Activated T-helper 1 cell treated with Interleukin-2 at 50 U/mL for 16 hours (primary cell): Measurements from ENCODE around the gene MMP24.
"Not testable (repeated sequence)": the region's sequence is repeated elsewhere in the genome, so short reads cannot be mapped to it uniquely, and the experiment has no call there.

ENCODE experiments used
- DNase-seq: peaks from one replicate; pipeline ENCODE4 v3.0.0-alpha.2; 2020; ENCODE audit warnings: low read depth

The MMP24 gene

GRCh38 chr20:35311822-35312221, 85.3 kb downstream of the MMP24 start:
- DNase-seq, result no peak

GRCh38 chr20:35312318-35312717, 85.8 kb downstream of the MMP24 start:
- DNase-seq, result no peak

- DNase-seq, result no peak
These were observed 88.5 kb downstream of the MMP24 start for GRCh38 chr20:35314816-35315631.

GRCh38 chr20:35315632-35316020, 89.1 kb downstream of the MMP24 start:
- DNase-seq, result not testable (repeated sequence)

GRCh38 chr20:35316086-35316485, 89.6 kb downstream of the MMP24 start:
- DNase-seq, result no peak

- no peak for DNase-seq
These were observed 91.1 kb downstream of the MMP24 start for GRCh38 chr20:35317416-35318210.

- no peak for DNase-seq
These were observed 92.1 kb downstream of the MMP24 start for GRCh38 chr20:35318502-35319157.

- no peak for DNase-seq
These were observed 92.8 kb downstream of the MMP24 start for GRCh38 chr20:35319192-35319870.

- no peak for DNase-seq
These were observed 93.3 kb downstream of the MMP24 start for GRCh38 chr20:35319871-35320197.

GRCh38 chr20:35320396-35321126, 94.1 kb downstream of the MMP24 start:
- no peak for DNase-seq

- no peak for DNase-seq
These were observed 98.9 kb downstream of the MMP24 start for GRCh38 chr20:35325401-35325800.

- DNase-seq, result no peak
These were observed 99.7 kb downstream of the MMP24 start for GRCh38 chr20:35326021-35326739.
